Measurements from ENCODE around the gene SFPQ. TPM values are rescaled to one million over a fixed set of nuclear protein-coding genes. Genes with fewer than 3 reads are reported as not detected.

The SFPQ gene, protein sequence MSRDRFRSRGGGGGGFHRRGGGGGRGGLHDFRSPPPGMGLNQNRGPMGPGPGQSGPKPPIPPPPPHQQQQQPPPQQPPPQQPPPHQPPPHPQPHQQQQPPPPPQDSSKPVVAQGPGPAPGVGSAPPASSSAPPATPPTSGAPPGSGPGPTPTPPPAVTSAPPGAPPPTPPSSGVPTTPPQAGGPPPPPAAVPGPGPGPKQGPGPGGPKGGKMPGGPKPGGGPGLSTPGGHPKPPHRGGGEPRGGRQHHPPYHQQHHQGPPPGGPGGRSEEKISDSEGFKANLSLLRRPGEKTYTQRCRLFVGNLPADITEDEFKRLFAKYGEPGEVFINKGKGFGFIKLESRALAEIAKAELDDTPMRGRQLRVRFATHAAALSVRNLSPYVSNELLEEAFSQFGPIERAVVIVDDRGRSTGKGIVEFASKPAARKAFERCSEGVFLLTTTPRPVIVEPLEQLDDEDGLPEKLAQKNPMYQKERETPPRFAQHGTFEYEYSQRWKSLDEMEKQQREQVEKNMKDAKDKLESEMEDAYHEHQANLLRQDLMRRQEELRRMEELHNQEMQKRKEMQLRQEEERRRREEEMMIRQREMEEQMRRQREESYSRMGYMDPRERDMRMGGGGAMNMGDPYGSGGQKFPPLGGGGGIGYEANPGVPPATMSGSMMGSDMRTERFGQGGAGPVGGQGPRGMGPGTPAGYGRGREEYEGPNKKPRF
- total RNA-seq, result 140 and 181 TPM in 2 replicates

DNA sequence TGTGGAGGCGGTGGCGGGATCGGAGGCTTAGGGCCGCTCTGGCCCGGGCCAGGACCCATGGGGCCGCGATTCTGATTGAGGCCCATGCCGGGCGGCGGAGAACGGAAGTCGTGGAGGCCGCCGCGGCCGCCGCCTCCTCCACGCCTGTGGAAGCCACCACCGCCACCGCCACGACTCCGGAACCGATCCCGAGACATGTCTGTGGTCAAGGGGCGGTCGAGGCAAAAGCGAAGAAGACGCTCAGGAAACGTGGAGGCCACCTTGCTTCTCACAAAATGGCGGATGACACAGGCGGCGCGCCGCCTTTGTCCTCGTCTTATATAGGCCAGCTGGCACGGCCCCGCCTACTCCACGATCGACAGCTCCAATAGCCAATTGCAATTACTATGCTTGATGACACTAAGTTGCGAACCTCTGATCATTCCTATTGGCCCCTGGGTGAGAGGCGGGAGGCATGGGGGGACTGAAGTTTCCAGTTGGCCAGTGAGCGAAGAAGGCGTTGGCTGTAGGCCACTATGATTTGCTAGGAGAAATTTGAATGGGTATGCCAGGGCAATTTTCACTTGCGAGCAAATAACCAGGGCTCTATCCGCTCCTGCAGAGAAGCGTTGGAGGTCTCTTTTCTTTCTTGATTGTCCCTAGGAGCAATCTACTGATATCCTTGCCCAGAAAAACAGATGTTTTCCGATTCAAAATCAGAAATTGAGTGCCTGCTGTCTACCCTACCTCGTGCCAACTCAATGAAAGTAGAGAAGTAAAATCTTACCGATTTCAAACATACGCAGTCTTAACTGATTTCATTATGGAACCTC, at the start of gene SFPQ:
SFPQ (minus strand) TSS at position 293 of the 812 bp plus-strand sequence; CDS start at position 197, 96 bp downstream.

Other genes starting within 250 kb of the SFPQ start
- 26.3 and 44.0 TPM in 2 replicates for gene TMEM35B, start 207.8 kb downstream of the SFPQ start, total RNA-seq
- gene ZMYM6, start 161.2 kb downstream of the SFPQ start, total RNA-seq, result 6.6 and 7.8 TPM in 2 replicates
- 15.3 and 18.4 TPM in 2 replicates for gene ZMYM1, start 113.8 kb downstream of the SFPQ start, total RNA-seq
- gene ZMYM4, start 75.6 kb upstream of the SFPQ start, total RNA-seq, result 15.4 and 16.4 TPM in 2 replicates